NB4 (cell line): ENCODE results near the gene SENP6.
"Not testable (repeated sequence)": the region's sequence is repeated elsewhere in the genome, so short reads cannot be mapped to it uniquely, and the experiment has no call there.

ENCODE experiments used
- DNase-seq: peaks from one replicate; pipeline ENCODE4 v3.0.0; 2010; ENCODE audit warnings: low read depth
- H3K4me3 ChIP-seq: one replicate; pipeline ENCODE4 v1.5.1; 2011; ENCODE audit warnings: mild to moderate bottlenecking, low read depth, low read length, moderate library complexity
- MYC ChIP-seq: IDR thresholded peaks from 2 replicates; pipeline ENCODE4 v1.6.1; 2011; ENCODE audit warnings: low read depth, low read length
- POLR2A ChIP-seq: IDR thresholded peaks from 2 replicates; pipeline ENCODE4 v1.6.1; 2011; ENCODE audit warnings: mild to moderate bottlenecking; ENCODE audit not compliant: insufficient read length; ENCODE audit errors: extremely low read depth
- TF ChIP-seq, protein P1 (sequence below): IDR thresholded peaks from one replicate; pipeline ENCODE4 v1.5.1; 2012; ENCODE audit warnings: low read depth, low read length
- TF ChIP-seq, protein P2 (sequence below): IDR thresholded peaks from 2 replicates; pipeline ENCODE4 v1.6.1; 2011; ENCODE audit warnings: low read depth, low read length

Gene SENP6

DNA sequence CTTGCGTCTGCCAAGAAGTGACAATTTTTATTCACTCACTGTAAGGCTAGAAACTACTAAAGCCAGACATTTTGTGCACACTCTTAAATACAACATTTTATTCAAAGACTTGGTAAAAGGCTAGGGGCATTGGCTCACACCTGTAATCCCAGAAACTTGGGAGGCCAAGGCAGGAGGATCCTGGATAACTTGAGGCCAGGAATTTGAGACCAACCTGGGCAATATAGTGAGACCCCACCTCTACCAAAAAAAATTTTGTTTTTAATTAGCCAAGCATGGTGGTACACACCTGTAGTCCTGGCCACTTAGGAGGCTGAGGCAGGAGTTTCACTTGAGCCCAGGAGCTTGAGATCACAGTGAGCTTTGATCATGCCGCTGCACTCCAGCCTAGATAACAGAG, 11.3 kb upstream of the SENP6 start:
- TF ChIP-seq, protein P1, sequence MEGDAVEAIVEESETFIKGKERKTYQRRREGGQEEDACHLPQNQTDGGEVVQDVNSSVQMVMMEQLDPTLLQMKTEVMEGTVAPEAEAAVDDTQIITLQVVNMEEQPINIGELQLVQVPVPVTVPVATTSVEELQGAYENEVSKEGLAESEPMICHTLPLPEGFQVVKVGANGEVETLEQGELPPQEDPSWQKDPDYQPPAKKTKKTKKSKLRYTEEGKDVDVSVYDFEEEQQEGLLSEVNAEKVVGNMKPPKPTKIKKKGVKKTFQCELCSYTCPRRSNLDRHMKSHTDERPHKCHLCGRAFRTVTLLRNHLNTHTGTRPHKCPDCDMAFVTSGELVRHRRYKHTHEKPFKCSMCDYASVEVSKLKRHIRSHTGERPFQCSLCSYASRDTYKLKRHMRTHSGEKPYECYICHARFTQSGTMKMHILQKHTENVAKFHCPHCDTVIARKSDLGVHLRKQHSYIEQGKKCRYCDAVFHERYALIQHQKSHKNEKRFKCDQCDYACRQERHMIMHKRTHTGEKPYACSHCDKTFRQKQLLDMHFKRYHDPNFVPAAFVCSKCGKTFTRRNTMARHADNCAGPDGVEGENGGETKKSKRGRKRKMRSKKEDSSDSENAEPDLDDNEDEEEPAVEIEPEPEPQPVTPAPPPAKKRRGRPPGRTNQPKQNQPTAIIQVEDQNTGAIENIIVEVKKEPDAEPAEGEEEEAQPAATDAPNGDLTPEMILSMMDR = no peak
- TF ChIP-seq POLR2A (no peak), MYC (no peak)
- TF ChIP-seq, protein P2, sequence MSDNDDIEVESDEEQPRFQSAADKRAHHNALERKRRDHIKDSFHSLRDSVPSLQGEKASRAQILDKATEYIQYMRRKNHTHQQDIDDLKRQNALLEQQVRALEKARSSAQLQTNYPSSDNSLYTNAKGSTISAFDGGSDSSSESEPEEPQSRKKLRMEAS = no peak
- no peak overlapping the region for H3K4me3 ChIP-seq
- no peak for DNase-seq

DNA sequence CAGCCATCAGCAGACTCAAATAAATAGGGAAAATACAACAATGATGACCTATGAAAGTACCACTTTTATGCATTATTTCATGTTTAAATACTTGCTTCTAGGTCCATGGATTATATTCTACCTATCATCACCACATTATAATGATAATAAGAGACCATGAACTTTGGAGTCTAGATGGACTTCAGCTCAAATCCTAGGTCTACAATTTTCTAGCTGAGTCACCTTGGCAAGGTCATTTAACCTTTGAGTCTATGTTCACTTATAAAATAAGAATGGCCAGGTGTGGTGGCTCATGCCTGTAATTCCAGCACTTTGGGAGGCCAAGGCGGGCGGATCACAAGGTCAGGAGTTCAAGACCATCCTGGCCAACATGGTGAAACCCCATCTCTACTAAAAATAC, 5.3 kb upstream of the SENP6 start:
- DNase-seq = not testable (repeated sequence)

DNA sequence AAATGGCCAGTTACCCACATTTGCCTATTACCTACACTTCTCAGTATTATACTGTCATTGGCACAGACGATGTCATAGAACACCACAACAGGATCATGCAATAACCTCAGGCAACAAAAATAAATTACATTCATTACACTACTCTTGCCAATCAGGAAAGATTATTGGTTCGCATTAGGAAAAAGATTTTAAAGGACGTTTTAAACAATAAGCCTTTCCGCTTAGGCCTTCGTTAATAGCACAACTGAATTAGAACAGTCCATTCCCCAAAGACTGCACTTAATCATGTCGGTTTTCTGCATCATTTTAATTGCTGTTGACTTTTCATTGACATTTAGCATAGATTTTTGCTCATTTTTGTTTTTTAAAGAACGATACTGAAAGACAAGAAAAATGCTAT, 912 bp upstream of the SENP6 start:
- peak; percentile 38 for DNase-seq
- TF ChIP-seq, protein P2 = no peak
- TF ChIP-seq, protein P1 = no peak
- TF ChIP-seq POLR2A = no peak
- peak overlapping the region; percentile 78 for H3K4me3 ChIP-seq

More for the DNA sequence above, 5.3 kb upstream of the SENP6 start:
- H3K4me3 ChIP-seq = not testable (repeated sequence)

DNA sequence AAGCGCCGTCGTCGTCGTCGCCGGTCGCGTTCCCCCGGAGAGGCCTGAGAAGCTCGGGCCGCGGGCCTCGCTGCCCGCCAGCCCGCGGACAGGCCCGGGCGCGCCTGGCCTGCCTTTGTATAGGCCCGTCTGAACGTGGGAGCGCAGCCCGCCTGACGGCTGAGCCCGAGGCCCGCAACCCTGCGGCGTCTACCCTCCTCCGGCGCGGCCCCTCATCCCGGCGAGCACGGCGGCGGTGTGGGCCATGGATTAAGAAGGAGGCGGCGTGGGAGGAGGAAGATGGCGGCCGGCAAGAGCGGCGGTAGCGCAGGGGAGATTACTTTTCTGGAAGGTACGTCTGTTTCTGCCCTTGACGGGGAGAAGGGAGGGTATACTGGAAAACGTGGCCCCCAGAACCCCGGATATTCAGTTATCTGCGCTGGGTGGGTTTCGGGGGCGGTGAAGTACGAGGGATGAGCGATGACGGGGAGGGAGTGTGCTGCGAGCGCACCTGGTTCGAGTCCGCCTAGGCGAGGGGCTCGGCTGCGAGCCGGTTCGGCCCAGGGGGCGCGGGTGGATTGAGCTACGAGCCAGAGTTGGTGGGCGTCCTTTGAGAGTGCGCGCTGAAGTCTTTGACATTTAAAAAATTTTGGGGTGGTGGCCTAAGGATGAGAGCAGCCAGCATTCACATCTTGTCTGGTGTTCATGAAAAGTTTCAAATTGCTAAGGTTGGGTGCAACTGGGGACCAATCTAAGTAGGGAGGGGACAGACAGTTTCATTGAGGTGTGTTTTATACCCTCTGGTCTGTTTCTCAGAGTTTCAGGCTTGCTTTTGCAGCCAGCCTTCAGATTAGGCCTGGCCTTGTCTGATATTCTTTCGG, 796 bp downstream of the SENP6 start:
- peak overlapping the region; percentile 97 for H3K4me3 ChIP-seq
- peak; percentile 73 for DNase-seq
- TF ChIP-seq MYC = peak; percentile 33; the same call in 1 of the 2 replicates
- TF ChIP-seq, protein P1 = no peak

DNA sequence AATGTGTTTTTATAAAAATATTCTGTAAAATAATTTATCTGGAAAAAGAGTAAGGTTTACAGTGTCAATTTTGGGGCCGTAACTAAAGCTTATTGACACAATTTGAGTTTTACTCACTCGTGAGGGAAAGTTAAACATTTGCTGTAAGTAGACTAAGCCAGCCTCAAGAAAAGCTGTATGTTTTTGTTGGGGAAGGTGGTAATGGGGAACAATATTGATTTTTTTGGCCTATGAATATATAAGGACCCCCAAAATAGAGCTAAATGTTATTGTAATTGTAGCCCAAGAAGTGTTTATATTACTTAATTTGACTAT, 1.4 kb downstream of the SENP6 start:
- TF ChIP-seq, protein P1 = no peak
- no peak for TF ChIP-seq POLR2A
- TF ChIP-seq, protein P2 = no peak
- no peak for TF ChIP-seq MYC
- no peak for DNase-seq
- H3K4me3 ChIP-seq = peak overlapping the region; percentile 97

DNA sequence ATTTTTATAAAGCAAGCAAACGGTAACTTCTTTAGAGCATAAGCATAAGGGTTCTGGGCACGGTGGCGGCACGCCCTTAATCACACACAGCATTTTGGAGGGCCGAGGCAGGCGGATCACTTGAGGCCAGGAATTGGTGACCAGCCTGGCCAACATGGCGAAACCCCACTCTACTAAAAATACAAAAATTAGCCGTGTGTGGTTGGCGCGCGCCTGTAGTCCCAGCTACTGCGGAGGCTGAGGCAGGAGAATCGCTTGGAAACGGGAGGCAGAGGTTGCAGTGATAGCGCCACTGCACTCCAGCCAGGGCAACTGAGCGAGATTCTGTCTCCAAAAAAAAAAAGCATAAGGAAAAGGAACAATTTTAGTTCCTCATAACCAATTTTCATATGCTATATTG, 2.6 kb downstream of the SENP6 start:
- TF ChIP-seq, protein P1 = no peak
- TF ChIP-seq MYC (no peak), POLR2A (no peak)
- TF ChIP-seq, protein P2 = no peak
- no peak for DNase-seq
- peak overlapping the region; percentile 97 for H3K4me3 ChIP-seq
